Measurements from ENCODE around the gene DCTN3. TPM values are rescaled to one million over a fixed set of nuclear protein-coding genes. Genes with fewer than 3 reads are reported as not detected.

Gene DCTN3
- total and polyA plus RNA-seq, 2 of the 4 experiments (the other 2 are of a cell fraction), result 122 to 183 TPM

GRCh38 chr9:34592895-34593601, 27.2 kb downstream of the DCTN3 start:
- H2BK15ac ChIP-seq (ENCODE audit: low read depth, low read length), result no peak overlapping the region
- H3K23ac ChIP-seq (ENCODE audit: low read depth, low read length), result 0 out of 2 replicates have a peak overlapping the region, but pooled peaks have one; percentile 1
- ChIA-PET POLR2A (ENCODE audit: unreplicated experiment) (no interaction called here), CTCF (interaction anchor here (1.9 to 3.3 kb wide), 2 partner anchors 11 to 46 kb away, joined by 8 to 35 read pairs; no protein-coding TSS in a partner anchor)
- H3K4me3 ChIP-seq (ENCODE audit: insufficient read depth, low read depth, low read length), result no peak overlapping the region
- H3K56ac ChIP-seq (ENCODE audit: extremely low read depth, insufficient read depth, low read length), result no peak overlapping the region
- H2AFZ ChIP-seq (replicated peaks; ENCODE audit: low read length, poor library complexity), result no peak overlapping the region
- H2BK120ac ChIP-seq (ENCODE audit: low read depth, low read length), result no peak overlapping the region
- dilution Hi-C loops (cut with HindIII; ENCODE audit: low sequenced_read_pairs, unreplicated experiment) (no loop called here), intact Hi-C loops (cut with micrococcal nuclease) (no loop called here), in situ Hi-C loops (cut with MboI; ENCODE audit: low sequenced_read_pairs) (no loop called here)
- H4K5ac ChIP-seq (ENCODE audit: low read depth, low read length), result no peak overlapping the region
- no peak for TF ChIP-seq MAZ (IDR thresholded peaks at IDR 0.05; ENCODE audit: borderline replicate concordance, low read depth, low read length)
- TF ChIP-seq RCOR1 (IDR thresholded peaks at IDR 0.05; ENCODE audit: insufficient replicate concordance, low read length), result no peak
- no peak for TF ChIP-seq FOS (IDR thresholded peaks at IDR 0.05; ENCODE audit: low read depth, low read length)
- no peak for TF ChIP-seq POLR2A (IDR thresholded peaks at IDR 0.05; ENCODE audit: low read depth, low read length)
- no peak for TF ChIP-seq CEBPB (IDR thresholded peaks at IDR 0.05; ENCODE audit: low read depth, low read length)
- no peak for TF ChIP-seq MAFK (IDR thresholded peaks at IDR 0.05; ENCODE audit: low read depth, low read length)
- no peak for TF ChIP-seq RAD21 (IDR thresholded peaks at IDR 0.05; ENCODE audit: low read length)
- TF ChIP-seq SMC3 (IDR thresholded peaks at IDR 0.05; ENCODE audit: low read depth, low read length), result no peak
- no peak for TF ChIP-seq ELK1 (IDR thresholded peaks at IDR 0.05; ENCODE audit: borderline replicate concordance, low read depth, low read length)
- TF ChIP-seq MXI1 (IDR thresholded peaks at IDR 0.05; ENCODE audit: borderline replicate concordance, low read depth, low read length), result no peak
- no peak for TF ChIP-seq USF2 (IDR thresholded peaks at IDR 0.05; ENCODE audit: low read depth, low read length)
- no peak for TF ChIP-seq CHD1 (IDR thresholded peaks at IDR 0.05; ENCODE audit: low read depth, low read length)
- no peak for TF ChIP-seq BHLHE40 (IDR thresholded peaks at IDR 0.05; ENCODE audit: low read depth, low read length)
- no peak for TF ChIP-seq NFE2L2 (IDR thresholded peaks at IDR 0.05; ENCODE audit: low read depth, low read length)
- TF ChIP-seq CTCF (conservative IDR thresholded peaks at IDR 0.05; ENCODE audit: low read depth, low read length), result no peak
- H3K4me1 ChIP-seq (ENCODE audit: control insufficient read depth, insufficient read depth, low read length), result no peaks in the 10 kb centered on the region; the same call in 1 of the 2 replicates
- H3K14ac ChIP-seq (replicated peaks; ENCODE audit: low read depth, low read length), result no peak overlapping the region
- ATAC-seq (ENCODE audit: low read depth), result no peak
- no peak overlapping the region for H2AK9ac ChIP-seq (replicated peaks; ENCODE audit: low read depth, low read length, poor library complexity)
- WGBS, 2 experiments (ENCODE audit: extremely low coverage in 2 of 2, insufficient read length in 1 of 2), result 2% methylated on average over 8 of the region's 26 CpGs; no CpG with 5 or more reads in 1 of the 2 experiments
- H2AK5ac ChIP-seq (ENCODE audit: low read depth, low read length), result no peak overlapping the region
- no peak overlapping the region for H3K27ac ChIP-seq (ENCODE audit: insufficient read depth, low read length)
- H3K79me1 ChIP-seq (ENCODE audit: low read depth in 1 of 2, low read length in 2 of 2), result no peaks in the 10 kb centered on the region
- no peak for DNase-seq
- BruUV-seq (replicated peaks), result no TSS peak
- H3K9ac ChIP-seq (ENCODE audit: low read depth, low read length), result no peak overlapping the region
- H3K4ac ChIP-seq (ENCODE audit: low read depth, low read length), result no peak overlapping the region
- H4K20me1 ChIP-seq (ENCODE audit: insufficient read depth, low read length), result peaks cover 7% of the 10 kb centered on the region; the same call in 1 of the 2 replicates
- H3K36me3 ChIP-seq (ENCODE audit: control insufficient read depth, insufficient read depth, low read length), result no peaks in the 10 kb centered on the region
- H4K91ac ChIP-seq (ENCODE audit: insufficient read depth, low read depth, low read length), result no peak overlapping the region
- no peak overlapping the region for H2BK5ac ChIP-seq (ENCODE audit: low read depth, low read length, poor library complexity, severe bottlenecking)
- H3K9me3 ChIP-seq (ENCODE audit: control insufficient read depth, insufficient read depth, low read length), result no peaks in the 10 kb centered on the region
- no peak overlapping the region for H3K4me2 ChIP-seq (ENCODE audit: low read depth, low read length)
- no peaks in the 10 kb centered on the region for H3K9me1 ChIP-seq (ENCODE audit: insufficient read depth, low read length)
- no peak overlapping the region for H3K18ac ChIP-seq (ENCODE audit: low read depth, low read length)
- H3K27me3 ChIP-seq (ENCODE audit: control insufficient read depth, insufficient read depth, low read length), result peaks cover 80% of the 10 kb centered on the region
- no peak overlapping the region for H4K8ac ChIP-seq (ENCODE audit: low read depth in 2 of 2, low read length in 2 of 2)
- H2BK20ac ChIP-seq (ENCODE audit: low read depth, low read length), result no peak overlapping the region

Data from IMR-90 (cell line).